ENCODE measurements around the gene KRT15.

The KRT15 gene

GRCh38 chr17:41518789-41519449, at the start of gene KRT15:
KRT15 (minus strand) TSS chr17:41518890; CDS start chr17:41518827, 63 bp downstream.
- in situ Hi-C loops (cut with MboI; ENCODE audit: low sequenced_read_pairs) = no loop called here

GRCh38 chr17:41567317-41567716, 48.6 kb upstream of the KRT15 start:
- in situ Hi-C loops (cut with MboI; ENCODE audit: low sequenced_read_pairs) = loop anchor here (25.0 kb wide), 1 partner anchor 95 kb away; no protein-coding TSS in a partner anchor

GRCh38 chr17:41565338-41565737, 46.6 kb upstream of the KRT15 start:
- in situ Hi-C loops (cut with MboI; ENCODE audit: low sequenced_read_pairs) = loop anchor here (25.0 kb wide), 1 partner anchor 97 kb away; no protein-coding TSS in a partner anchor

- in situ Hi-C loops (cut with MboI; ENCODE audit: low sequenced_read_pairs) = loop anchor here (25.0 kb wide), 1 partner anchor 99 kb away; no protein-coding TSS in a partner anchor
Observed at GRCh38 chr17:41563607-41564170, 45.0 kb upstream of the KRT15 start.

- in situ Hi-C loops (cut with MboI; ENCODE audit: low sequenced_read_pairs) = loop anchor here (25.0 kb wide), 1 partner anchor 101 kb away; no protein-coding TSS in a partner anchor
Observed at GRCh38 chr17:41561554-41561953, 42.9 kb upstream of the KRT15 start.

- in situ Hi-C loops (cut with MboI; ENCODE audit: low sequenced_read_pairs) = loop anchor here (25.0 kb wide), 1 partner anchor 103 kb away; no protein-coding TSS in a partner anchor
Observed at GRCh38 chr17:41559548-41559947, 40.9 kb upstream of the KRT15 start.

GRCh38 chr17:41556931-41557330, 38.2 kb upstream of the KRT15 start:
- in situ Hi-C loops (cut with MboI; ENCODE audit: low sequenced_read_pairs) = loop anchor here (25.0 kb wide), 1 partner anchor 105 kb away; no protein-coding TSS in a partner anchor

GRCh38 chr17:41556306-41556705, 37.6 kb upstream of the KRT15 start:
- in situ Hi-C loops (cut with MboI; ENCODE audit: low sequenced_read_pairs) = loop anchor here (25.0 kb wide), 1 partner anchor 106 kb away; no protein-coding TSS in a partner anchor

GRCh38 chr17:41555105-41555887, 36.6 kb upstream of the KRT15 start:
- in situ Hi-C loops (cut with MboI; ENCODE audit: low sequenced_read_pairs) = loop anchor here (25.0 kb wide), 1 partner anchor 107 kb away; no protein-coding TSS in a partner anchor

GRCh38 chr17:41553987-41554680, 35.4 kb upstream of the KRT15 start:
- in situ Hi-C loops (cut with MboI; ENCODE audit: low sequenced_read_pairs) = loop anchor here (25.0 kb wide), 1 partner anchor 108 kb away; no protein-coding TSS in a partner anchor

GRCh38 chr17:41553176-41553575, 34.5 kb upstream of the KRT15 start:
- in situ Hi-C loops (cut with MboI; ENCODE audit: low sequenced_read_pairs) = loop anchor here (25.0 kb wide), 1 partner anchor 109 kb away; no protein-coding TSS in a partner anchor

GRCh38 chr17:41552455-41552854, 33.8 kb upstream of the KRT15 start:
- in situ Hi-C loops (cut with MboI; ENCODE audit: low sequenced_read_pairs) = loop anchor here (25.0 kb wide), 1 partner anchor 110 kb away; no protein-coding TSS in a partner anchor

GRCh38 chr17:41551365-41551764, 32.7 kb upstream of the KRT15 start:
- in situ Hi-C loops (cut with MboI; ENCODE audit: low sequenced_read_pairs) = loop anchor here (25.0 kb wide), 1 partner anchor 111 kb away; no protein-coding TSS in a partner anchor

- in situ Hi-C loops (cut with MboI; ENCODE audit: low sequenced_read_pairs) = loop anchor here (25.0 kb wide), 1 partner anchor 113 kb away; no protein-coding TSS in a partner anchor
Observed at GRCh38 chr17:41549596-41550039, 30.9 kb upstream of the KRT15 start.

GRCh38 chr17:41548844-41549595, 30.3 kb upstream of the KRT15 start:
- in situ Hi-C loops (cut with MboI; ENCODE audit: low sequenced_read_pairs) = no loop called here

GRCh38 chr17:41547921-41548843, 29.5 kb upstream of the KRT15 start:
- in situ Hi-C loops (cut with MboI; ENCODE audit: low sequenced_read_pairs) = no loop called here

GRCh38 chr17:41547378-41547841, 28.7 kb upstream of the KRT15 start:
- in situ Hi-C loops (cut with MboI; ENCODE audit: low sequenced_read_pairs) = no loop called here

- in situ Hi-C loops (cut with MboI; ENCODE audit: low sequenced_read_pairs) = no loop called here
Observed at GRCh38 chr17:41546819-41547218, 28.1 kb upstream of the KRT15 start.

All from hTERT RPE-1 (cell line).